ENCODE measurements around the gene PRDX2.

The PRDX2 gene

GRCh38 chr19:12759686-12760085 lies 41.9 kb downstream of the PRDX2 start:
- Histone ChIP-seq H3K27ac (ENCODE audit: low read length) (no peak overlapping the region), H3K27me3 (ENCODE audit: low read depth, low read length) (no peaks in the 10 kb centered on the region), H3K9ac (ENCODE audit: low read length) (no peak overlapping the region), H3K36me3 (replicated peaks; ENCODE audit: low read depth, low read length) (peaks cover 7% of the 10 kb centered on the region), H3K4me3 (ENCODE audit: low read length) (no peak overlapping the region), H3K79me2 (ENCODE audit: low read length) (no peaks in the 10 kb centered on the region), H2AFZ (ENCODE audit: low read depth, low read length) (no peak overlapping the region), H3K4me2 (ENCODE audit: low read length) (no peak overlapping the region), H4K20me1 (ENCODE audit: insufficient read depth, low read length) (no peaks in the 10 kb centered on the region), H3K9me3 (ENCODE audit: insufficient read depth, low read length) (no peaks in the 10 kb centered on the region), H3K4me1 (ENCODE audit: low read length) (no peaks in the 10 kb centered on the region)
- TF ChIP-seq EZH2phosphoT487 (IDR thresholded peaks at IDR 0.05; ENCODE audit: low read depth): no peak
- no peak for TF ChIP-seq CTCF (IDR thresholded peaks at IDR 0.05; ENCODE audit: low read depth, low read length)

- H3K36me3 ChIP-seq (replicated peaks; ENCODE audit: low read depth, low read length): no peaks in the 10 kb centered on the region
- no peaks in the 10 kb centered on the region for H3K4me1 ChIP-seq (ENCODE audit: low read length)
- H4K20me1 ChIP-seq (ENCODE audit: insufficient read depth, low read length): no peaks in the 10 kb centered on the region
- H3K4me2 ChIP-seq (ENCODE audit: low read length): no peak overlapping the region
- no peak overlapping the region for H2AFZ ChIP-seq (ENCODE audit: low read depth, low read length)
- H3K27me3 ChIP-seq (ENCODE audit: low read depth, low read length): 0 out of 2 replicates have a peak, but pooled peaks cover 5% of the 10 kb centered on the region
- H3K79me2 ChIP-seq (ENCODE audit: low read length): no peaks in the 10 kb centered on the region
- H3K4me3 ChIP-seq (ENCODE audit: low read length): no peak overlapping the region
- TF ChIP-seq EZH2phosphoT487 (IDR thresholded peaks at IDR 0.05; ENCODE audit: low read depth) (no peak), CTCF (IDR thresholded peaks at IDR 0.05; ENCODE audit: low read depth, low read length) (no peak)
- no peaks in the 10 kb centered on the region for H3K9me3 ChIP-seq (ENCODE audit: insufficient read depth, low read length)
- no peak overlapping the region for H3K9ac ChIP-seq (ENCODE audit: low read length)
- no peak overlapping the region for H3K27ac ChIP-seq (ENCODE audit: low read length)
Observed at GRCh38 chr19:12757544-12758274, 43.9 kb downstream of the PRDX2 start.

- Histone ChIP-seq H3K27me3 (ENCODE audit: low read depth, low read length) (peaks cover 15% of the 10 kb centered on the region), H3K36me3 (replicated peaks; ENCODE audit: low read depth, low read length) (no peaks in the 10 kb centered on the region), H3K27ac (ENCODE audit: low read length) (no peak overlapping the region), H3K9me3 (ENCODE audit: insufficient read depth, low read length) (no peaks in the 10 kb centered on the region), H3K9ac (ENCODE audit: low read length) (no peak overlapping the region), H4K20me1 (ENCODE audit: insufficient read depth, low read length) (no peaks in the 10 kb centered on the region), H2AFZ (ENCODE audit: low read depth, low read length) (no peak overlapping the region), H3K4me2 (ENCODE audit: low read length) (no peak overlapping the region), H3K4me1 (ENCODE audit: low read length) (no peaks in the 10 kb centered on the region), H3K79me2 (ENCODE audit: low read length) (no peaks in the 10 kb centered on the region), H3K4me3 (ENCODE audit: low read length) (no peak overlapping the region)
- no peak for TF ChIP-seq CTCF (IDR thresholded peaks at IDR 0.05; ENCODE audit: low read depth, low read length)
- TF ChIP-seq EZH2phosphoT487 (IDR thresholded peaks at IDR 0.05; ENCODE audit: low read depth): no peak
Observed at GRCh38 chr19:12756150-12756883, 45.3 kb downstream of the PRDX2 start.

- TF ChIP-seq CTCF (IDR thresholded peaks at IDR 0.05; ENCODE audit: low read depth, low read length) (no peak), EZH2phosphoT487 (IDR thresholded peaks at IDR 0.05; ENCODE audit: low read depth) (no peak)
- no peak overlapping the region for H3K9ac ChIP-seq (ENCODE audit: low read length)
- no peaks in the 10 kb centered on the region for H3K4me1 ChIP-seq (ENCODE audit: low read length)
- H3K79me2 ChIP-seq (ENCODE audit: low read length): no peaks in the 10 kb centered on the region
- H3K9me3 ChIP-seq (ENCODE audit: insufficient read depth, low read length): no peaks in the 10 kb centered on the region
- H3K4me2 ChIP-seq (ENCODE audit: low read length): no peak overlapping the region
- no peaks in the 10 kb centered on the region for H3K36me3 ChIP-seq (replicated peaks; ENCODE audit: low read depth, low read length)
- H3K27ac ChIP-seq (ENCODE audit: low read length): no peak overlapping the region
- no peaks in the 10 kb centered on the region for H4K20me1 ChIP-seq (ENCODE audit: insufficient read depth, low read length)
- no peak overlapping the region for H3K4me3 ChIP-seq (ENCODE audit: low read length)
- H2AFZ ChIP-seq (ENCODE audit: low read depth, low read length): no peak overlapping the region
- peaks cover 32% of the 10 kb centered on the region for H3K27me3 ChIP-seq (ENCODE audit: low read depth, low read length)
Observed at GRCh38 chr19:12754465-12755196, 47.0 kb downstream of the PRDX2 start.
